H1 (cell line): Measurements from ENCODE around the gene DHRS9.

Source experiments
- BACH1 ChIP-seq: IDR thresholded peaks from 2 replicates; pipeline ENCODE4 v1.6.1; 2012; ENCODE audit warnings: low read length, improper control_type of control experiment
- CEBPB ChIP-seq: IDR thresholded peaks from 2 replicates; pipeline ENCODE4 v1.6.1; 2012; ENCODE audit warnings: low read depth, low read length
- EZH2 ChIP-seq: fragments of 200-600 bp; sonication (generic); IDR thresholded peaks from 2 replicates; pipeline ENCODE4 v1.7.1; 2012; ENCODE audit warnings: low read depth, mild to moderate bottlenecking, moderate library complexity, low read length, inconsistent platforms; ENCODE audit not compliant: severe bottlenecking
- SIX5 ChIP-seq: IDR thresholded peaks from 2 replicates; pipeline ENCODE4 v1.6.1; 2011; ENCODE audit warnings: mild to moderate bottlenecking, low read depth, low read length
- SP4 ChIP-seq: IDR thresholded peaks from 2 replicates; pipeline ENCODE4 v1.6.1; 2012; ENCODE audit warnings: low read length, inconsistent platforms

- TF ChIP-seq CEBPB (no peak), BACH1 (no peak), SP4 (no peak), EZH2 (no peak), SIX5 (no peak)
These were observed 31.0 kb upstream of the DHRS9 start for GRCh38 chr2:169038338-169038757.
